ENCODE measurements around the gene MSX2. TPM values are rescaled to one million over a fixed set of nuclear protein-coding genes. Genes with fewer than 3 reads are reported as not detected.

The MSX2 gene
- total and polyA plus RNA-seq, 2 of the 8 experiments (the other 6 are each of a cell fraction or from before 2014, with no cell fraction given), result 0.24 to 0.47 TPM

DNA sequence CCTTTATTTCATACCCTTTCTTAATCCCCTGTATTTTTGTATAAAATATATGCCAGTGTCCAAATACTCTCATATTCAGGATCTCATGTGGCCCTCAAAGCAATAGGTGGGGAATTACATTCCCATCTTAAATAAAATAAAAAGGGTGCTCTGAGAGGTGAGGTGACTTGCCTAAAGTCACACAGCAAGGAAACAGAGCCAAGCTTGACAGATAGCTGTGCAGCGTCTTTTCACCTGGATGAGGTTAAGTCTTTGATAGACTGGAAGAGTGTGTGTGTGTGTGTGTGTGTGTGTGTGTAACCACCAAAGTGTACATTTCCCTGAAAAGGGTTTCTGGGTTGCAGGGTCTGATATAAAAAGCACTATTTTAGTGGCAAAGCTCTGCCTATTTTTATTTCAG, 12.4 kb downstream of the MSX2 start:
- Histone ChIP-seq H2BK5ac (ENCODE audit: low read depth, low read length) (no peak overlapping the region), H4K91ac (replicated peaks; ENCODE audit: insufficient read length, low read length) (no peak overlapping the region), H3K4me1 (replicated peaks in 1 of 4; ENCODE audit: control insufficient read depth in 3 of 4, insufficient read depth in 4 of 4, low read length in 3 of 4) (peaks cover 0 to 34% (median 12%) of the 10 kb centered on the region in 4 experiments; a peak in 6 of 7 replicates), H3K27ac (ENCODE audit: low read depth, low read length) (no peak overlapping the region), H2AK5ac (ENCODE audit: low read depth, low read length) (no peak overlapping the region), H3K4ac (replicated peaks; ENCODE audit: insufficient read length, low read depth, low read length) (no peak overlapping the region), H2AFZ (ENCODE audit: low read length) (no peak overlapping the region), H3K23me2 (ENCODE audit: low read depth, low read length) (peaks cover 5% of the 10 kb centered on the region; the same call in 1 of the 2 replicates), H3K23ac (ENCODE audit: insufficient read length) (no peak overlapping the region), H2BK15ac (ENCODE audit: low read length) (no peak overlapping the region), H2BK12ac (ENCODE audit: low read depth, low read length) (no peak overlapping the region), H4K5ac (ENCODE audit: insufficient read length, low read depth, low read length) (no peak overlapping the region), H3K9ac (replicated peaks in 1 of 4; ENCODE audit: extremely low read depth in 1 of 4, low read depth in 3 of 4, low read length in 3 of 4) (no peak overlapping the region), H3K4me2 (ENCODE audit: insufficient read depth in 1 of 2, low read depth in 2 of 2, low read length in 2 of 2) (peak overlapping the region in 1 of 2 experiments; percentile 88; a peak in 1 of 4 replicates), H2BK120ac (replicated peaks; ENCODE audit: low read depth, low read length) (no peak overlapping the region), H3K79me1 (ENCODE audit: low read depth, low read length) (no peaks in the 10 kb centered on the region), H3K14ac (ENCODE audit: insufficient read length) (no peak overlapping the region), H3K27me3 (replicated peaks in 1 of 4; ENCODE audit: control insufficient read depth in 3 of 4, extremely low read depth in 1 of 4, insufficient read depth in 3 of 4, low read length in 3 of 4) (peaks cover 41 to 63% (median 61%) of the 10 kb centered on the region in 4 experiments), H3K4me3 (ENCODE audit: extremely low read depth in 1 of 4, insufficient read depth in 2 of 4, low read depth in 3 of 4, low read length in 4 of 4) (no peak overlapping the region), H3K18ac (ENCODE audit: extremely low read depth, low read length) (no peak overlapping the region), H4K8ac (ENCODE audit: extremely low read depth, insufficient read depth, low read length) (no peak overlapping the region), H3K36me3 (ENCODE audit: control insufficient read depth in 2 of 4, insufficient read depth in 4 of 4, low read length in 3 of 4) (peaks cover 0 to 3% (median 0%) of the 10 kb centered on the region in 4 experiments; a peak in 1 of 8 replicates), H3K9me3 (ENCODE audit: insufficient read depth in 2 of 2, low read depth in 1 of 2, low read length in 1 of 2) (no peaks in the 10 kb centered on the region), H2BK20ac (ENCODE audit: low read length) (no peak overlapping the region), H3K56ac (replicated peaks; ENCODE audit: insufficient read length, low read depth, low read length) (no peak overlapping the region), H4K20me1 (replicated peaks in 1 of 2; ENCODE audit: control insufficient read depth in 1 of 2, insufficient read depth in 2 of 2, low read length in 2 of 2) (peaks cover 0 to 11% of the 10 kb centered on the region in 2 experiments), H3K79me2 (ENCODE audit: control insufficient read depth in 1 of 2, insufficient read depth in 2 of 2, low read length in 2 of 2) (no peaks in the 10 kb centered on the region)
- 72% methylated on average over 1 of the region's 1 CpG; no CpG with 5 or more reads in 1 of the 2 experiments for WGBS, 2 experiments (ENCODE audit: extremely low coverage in 1 of 2, insufficient coverage in 1 of 2, insufficient read length in 1 of 2, insufficient replicate concordance in 2 of 2, low coverage in 1 of 2, low lambda C conversion rate in 2 of 2, missing lambda C conversion rate in 1 of 2)
- POLR2A ChIA-PET (ENCODE audit: partially characterized antibody), result interaction anchor here (1.2 to 1.3 kb wide), 2 partner anchors 8 to 14 kb away, joined by 3 read pairs; no protein-coding TSS in a partner anchor
- FAIRE-seq (no peak), DNase-seq (ENCODE audit: low read depth in 1 of 2, low spot score in 2 of 2) (no peak)
- CTCF ChIA-PET (ENCODE audit: partially characterized antibody), result interaction anchor here (0.5 to 3.6 kb wide), 20 partner anchors 9 to 421 kb away, joined by 3 to 37 read pairs (median 3); no protein-coding TSS in a partner anchor
- TF ChIP-seq SRF (IDR thresholded peaks at IDR 0.05; ENCODE audit: low read depth, low read length) (no peak), RFX5 (IDR thresholded peaks at IDR 0.05; ENCODE audit: borderline replicate concordance, low read depth, low read length) (no peak), PHF8 (conservative IDR thresholded peaks at IDR 0.05; ENCODE audit: low read depth, low read length) (no peak), TAF7 (optimal IDR thresholded peaks at IDR 0.05; ENCODE audit: borderline replicate concordance, low read depth, low read length) (no peak), SAP30 (IDR thresholded peaks at IDR 0.05; ENCODE audit: insufficient read depth, insufficient replicate concordance, low read length) (no peak), ZNF274 (IDR thresholded peaks at IDR 0.05; ENCODE audit: borderline replicate concordance, extremely low read depth, low read length) (no peak), KDM1A (IDR thresholded peaks at IDR 0.05; ENCODE audit: borderline replicate concordance, low read length) (no peak), POLR2A (IDR thresholded peaks at IDR 0.05; ENCODE audit: control extremely low read depth in 1 of 2, low read depth in 2 of 2, low read length in 2 of 2) (no peak), SP4 (IDR thresholded peaks at IDR 0.05; ENCODE audit: low read length) (no peak)
- TF ChIP-seq, protein P1, sequence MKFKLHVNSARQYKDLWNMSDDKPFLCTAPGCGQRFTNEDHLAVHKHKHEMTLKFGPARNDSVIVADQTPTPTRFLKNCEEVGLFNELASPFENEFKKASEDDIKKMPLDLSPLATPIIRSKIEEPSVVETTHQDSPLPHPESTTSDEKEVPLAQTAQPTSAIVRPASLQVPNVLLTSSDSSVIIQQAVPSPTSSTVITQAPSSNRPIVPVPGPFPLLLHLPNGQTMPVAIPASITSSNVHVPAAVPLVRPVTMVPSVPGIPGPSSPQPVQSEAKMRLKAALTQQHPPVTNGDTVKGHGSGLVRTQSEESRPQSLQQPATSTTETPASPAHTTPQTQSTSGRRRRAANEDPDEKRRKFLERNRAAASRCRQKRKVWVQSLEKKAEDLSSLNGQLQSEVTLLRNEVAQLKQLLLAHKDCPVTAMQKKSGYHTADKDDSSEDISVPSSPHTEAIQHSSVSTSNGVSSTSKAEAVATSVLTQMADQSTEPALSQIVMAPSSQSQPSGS (IDR thresholded peaks at IDR 0.05; ENCODE audit: low read length), result no peak
- TF ChIP-seq, protein P2, sequence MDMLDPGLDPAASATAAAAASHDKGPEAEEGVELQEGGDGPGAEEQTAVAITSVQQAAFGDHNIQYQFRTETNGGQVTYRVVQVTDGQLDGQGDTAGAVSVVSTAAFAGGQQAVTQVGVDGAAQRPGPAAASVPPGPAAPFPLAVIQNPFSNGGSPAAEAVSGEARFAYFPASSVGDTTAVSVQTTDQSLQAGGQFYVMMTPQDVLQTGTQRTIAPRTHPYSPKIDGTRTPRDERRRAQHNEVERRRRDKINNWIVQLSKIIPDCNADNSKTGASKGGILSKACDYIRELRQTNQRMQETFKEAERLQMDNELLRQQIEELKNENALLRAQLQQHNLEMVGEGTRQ (IDR thresholded peaks at IDR 0.05; ENCODE audit: low read length), result no peak
